GDM1 (cell line): ENCODE measurements around the gene CIB4.

Experiments
- DNase-seq: peaks from one replicate; lab custom pipeline; 2025; lab: John Stamatoyannopoulos, UW

CIB4 gene

GRCh38 chr2:26550276-26551015 is 90.7 kb downstream of the CIB4 start:
- no peak for DNase-seq

DNA sequence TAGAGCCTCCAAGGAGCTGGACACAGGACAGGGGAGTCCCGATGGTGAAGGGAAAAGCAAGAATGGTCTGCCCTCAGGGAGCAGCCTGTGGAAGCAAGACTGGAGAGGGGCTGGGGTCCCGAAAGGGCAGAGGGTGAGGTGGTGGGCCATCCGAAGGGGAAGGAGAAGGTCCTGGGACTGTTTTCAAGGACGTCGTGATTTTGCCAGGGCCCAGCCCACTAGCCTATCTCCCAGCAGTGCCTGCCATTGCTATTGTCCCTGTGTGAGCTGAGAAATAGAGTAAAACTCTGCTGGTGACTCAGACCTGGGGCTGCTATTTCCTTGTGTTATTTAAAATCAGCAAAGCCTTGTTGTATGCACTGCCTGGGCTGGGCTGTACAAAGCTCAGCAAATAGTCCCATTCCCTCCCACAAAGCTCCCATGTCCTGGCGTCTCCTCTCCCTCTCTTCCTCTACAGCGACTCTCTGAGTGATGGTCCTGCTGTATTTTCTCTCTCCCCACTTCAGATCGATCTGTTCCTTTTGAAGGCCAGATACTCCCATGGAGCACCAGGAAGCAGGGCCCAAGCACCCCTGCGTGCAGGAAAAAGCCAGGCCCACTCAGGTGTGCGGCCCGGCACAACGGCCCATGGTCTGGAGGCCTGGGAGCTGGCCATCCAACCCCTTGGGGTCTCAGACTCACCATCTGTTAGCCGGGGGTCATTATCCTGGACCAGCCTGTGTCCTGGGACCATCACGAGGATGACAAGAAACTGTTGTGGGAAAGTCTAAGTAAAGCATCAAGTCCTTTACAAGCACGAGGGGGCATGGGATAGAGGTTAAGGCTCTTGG is 98.3 kb downstream of the CIB4 start:
- no peak for DNase-seq

DNA sequence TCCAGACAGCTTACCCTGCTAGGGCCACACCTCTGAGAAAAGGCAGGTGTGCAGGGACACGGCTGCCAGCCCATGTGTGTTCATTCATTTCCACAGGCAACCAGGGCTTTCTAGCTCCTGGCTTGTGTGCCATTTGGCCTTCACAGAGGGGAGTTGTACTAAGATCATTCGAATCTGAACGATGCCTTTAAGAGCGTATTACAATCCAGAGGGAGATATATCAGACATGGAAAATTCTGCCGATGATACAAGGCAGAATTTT is 99.0 kb downstream of the CIB4 start:
- no peak for DNase-seq

DNA sequence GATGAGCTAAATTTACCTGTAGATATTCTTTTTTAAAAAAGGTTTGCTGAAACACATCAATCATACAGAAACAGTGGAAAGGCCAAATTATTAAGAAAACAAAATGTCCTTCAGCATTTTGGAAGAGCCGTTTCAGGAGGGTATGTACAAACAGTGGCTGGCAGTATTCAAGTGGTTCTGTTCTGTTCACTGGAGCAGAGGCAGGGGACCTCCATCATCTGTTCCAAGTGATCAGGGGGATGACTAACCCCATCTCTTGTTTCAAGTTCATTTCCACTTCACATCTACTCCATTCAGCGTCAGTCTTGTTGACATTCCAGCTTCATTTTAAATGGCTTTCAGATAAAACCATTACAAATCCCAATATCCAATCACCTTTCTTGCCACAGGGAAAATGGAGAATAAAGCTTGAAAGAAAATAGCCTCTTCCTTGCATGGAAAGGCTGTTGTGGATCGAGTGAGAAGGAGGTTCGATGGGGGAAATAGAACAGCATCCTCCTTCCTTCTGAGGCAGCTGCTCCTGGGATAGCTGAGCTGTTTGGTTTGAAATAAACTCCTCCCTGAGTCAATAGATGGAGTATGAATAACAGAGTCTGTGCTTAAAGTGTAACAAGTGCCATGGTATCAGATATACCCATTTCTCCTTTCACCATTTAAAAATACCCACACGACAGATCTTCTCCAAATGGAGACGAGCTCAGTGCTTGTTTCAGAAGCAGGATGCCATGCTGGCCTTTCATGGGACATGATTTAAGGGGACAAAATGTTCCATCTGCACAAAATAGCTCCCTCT is 99.6 kb downstream of the CIB4 start:
- DNase-seq: no peak

DNA sequence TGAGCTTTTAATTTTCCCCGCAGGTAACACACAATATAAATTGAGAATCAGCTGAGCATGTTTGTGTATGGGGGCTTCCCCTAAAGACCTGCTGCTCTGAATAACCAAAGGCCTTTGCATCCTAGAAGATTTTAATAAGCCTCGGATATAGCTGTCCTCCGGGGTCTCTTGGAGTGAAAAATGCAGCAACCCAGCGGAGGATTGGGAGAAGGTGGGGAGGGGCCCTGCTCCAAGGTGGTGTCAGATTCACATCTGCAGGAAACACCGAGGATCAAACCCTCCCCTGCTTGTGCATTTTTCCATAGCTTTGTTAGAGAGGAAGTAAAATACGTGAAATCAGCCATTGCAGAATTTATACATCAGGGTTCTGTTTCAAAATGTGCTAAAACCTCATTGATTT is 100.2 kb downstream of the CIB4 start:
- DNase-seq: no peak

- DNase-seq: no peak
Observed at GRCh38 chr2:26540306-26540705, 100.9 kb downstream of the CIB4 start.

DNA sequence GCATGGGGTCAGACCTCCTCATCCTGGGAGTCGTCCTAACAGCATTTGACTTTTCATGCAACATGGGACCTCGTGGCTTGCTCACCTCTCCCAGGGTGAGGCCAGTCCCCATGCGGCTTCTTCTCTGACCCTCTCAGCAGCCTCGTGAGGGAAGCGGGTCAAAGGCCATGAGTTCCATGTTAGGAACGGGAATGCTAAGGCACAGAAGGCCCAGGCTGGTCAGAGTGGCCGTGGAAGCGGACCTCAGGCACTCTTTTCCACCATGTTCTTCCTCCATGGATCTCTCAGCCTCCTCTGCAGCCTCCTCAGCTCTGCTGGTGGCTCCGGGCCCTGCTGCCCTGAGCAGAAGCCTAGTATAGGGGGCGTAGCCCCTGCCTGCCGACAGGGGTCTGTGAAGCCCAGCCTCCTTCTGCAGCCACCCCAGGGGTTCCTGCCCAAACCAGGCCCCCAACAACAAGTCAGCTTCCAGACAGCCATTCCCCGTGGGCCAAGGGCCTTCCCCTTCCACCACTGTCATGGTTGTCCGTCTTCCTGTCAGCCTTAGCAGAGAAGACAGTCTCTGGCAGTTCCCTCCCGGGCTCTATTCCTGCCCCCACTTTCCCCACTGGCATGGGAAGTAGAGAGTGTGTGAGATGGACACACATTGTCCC is 103.2 kb downstream of the CIB4 start:
- DNase-seq: no peak

- DNase-seq: no peak
Observed at GRCh38 chr2:26537069-26537825, 103.9 kb downstream of the CIB4 start.

DNA sequence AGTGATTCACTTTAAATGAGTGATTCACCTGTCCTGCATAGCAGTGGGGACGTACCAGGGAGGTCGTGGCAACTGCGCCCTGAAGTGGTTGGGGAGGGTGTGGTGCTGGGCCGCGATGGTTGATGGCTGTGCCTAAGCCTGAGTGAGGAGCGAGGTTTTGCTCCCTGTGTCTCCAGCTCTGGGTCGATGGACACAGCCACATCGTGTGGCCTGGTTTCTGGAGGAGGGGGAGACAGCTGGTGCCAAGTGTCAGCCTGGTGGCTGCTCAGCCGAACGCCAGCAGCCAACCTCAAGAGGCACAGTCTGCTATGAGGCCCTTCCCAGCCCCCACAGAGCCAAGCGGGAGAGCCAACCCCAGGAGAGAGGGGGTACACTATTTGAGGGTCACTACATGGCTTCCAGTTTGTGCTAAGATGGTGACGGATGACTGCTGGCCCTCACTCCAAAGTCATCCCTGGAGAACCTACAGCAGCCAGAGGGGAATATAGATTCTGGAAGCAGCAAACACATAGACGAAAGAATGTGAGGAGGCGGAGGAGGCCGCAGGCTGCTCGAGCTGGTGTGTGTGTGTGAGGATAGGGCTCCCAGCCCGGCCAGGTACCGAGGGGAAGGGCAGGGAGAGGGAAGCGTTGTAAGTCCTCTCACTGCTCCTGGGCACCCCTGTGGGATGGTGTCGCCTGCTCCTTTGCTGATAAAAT is 104.6 kb downstream of the CIB4 start:
- DNase-seq: no peak

DNA sequence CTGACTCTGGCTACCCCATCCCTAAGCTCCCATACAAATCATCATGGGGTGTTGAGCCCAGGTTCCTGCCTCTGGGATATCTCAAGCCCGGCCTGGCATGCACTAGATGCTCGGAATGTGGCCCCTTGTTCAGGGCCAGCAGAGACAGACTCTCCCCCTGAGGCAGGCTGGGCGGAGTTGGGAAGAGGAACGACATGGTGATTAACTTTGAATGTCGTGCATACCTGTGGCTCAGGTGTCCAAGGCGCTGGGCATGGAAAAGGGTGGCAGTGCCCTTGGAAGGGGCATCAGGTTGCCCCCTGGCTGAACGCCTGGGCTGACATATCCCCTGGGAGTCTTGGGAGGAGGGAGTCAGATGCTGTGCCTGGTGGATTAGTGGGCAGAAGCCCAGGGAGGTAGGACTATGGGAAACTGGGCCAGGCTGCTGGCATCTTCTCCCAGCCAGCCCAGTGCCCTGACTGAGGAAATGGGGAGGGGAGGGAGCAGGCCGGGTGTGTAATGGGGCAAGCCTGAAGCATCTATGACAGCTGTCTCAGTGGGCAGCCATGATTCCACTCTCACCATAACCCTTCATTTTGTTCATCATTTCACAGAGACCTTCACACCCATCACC is 105.4 kb downstream of the CIB4 start:
- no peak for DNase-seq

GRCh38 chr2:26534865-26535662 is 106.1 kb downstream of the CIB4 start:
- no peak for DNase-seq

- no peak for DNase-seq
Observed at GRCh38 chr2:26534098-26534864, 106.9 kb downstream of the CIB4 start.

DNA sequence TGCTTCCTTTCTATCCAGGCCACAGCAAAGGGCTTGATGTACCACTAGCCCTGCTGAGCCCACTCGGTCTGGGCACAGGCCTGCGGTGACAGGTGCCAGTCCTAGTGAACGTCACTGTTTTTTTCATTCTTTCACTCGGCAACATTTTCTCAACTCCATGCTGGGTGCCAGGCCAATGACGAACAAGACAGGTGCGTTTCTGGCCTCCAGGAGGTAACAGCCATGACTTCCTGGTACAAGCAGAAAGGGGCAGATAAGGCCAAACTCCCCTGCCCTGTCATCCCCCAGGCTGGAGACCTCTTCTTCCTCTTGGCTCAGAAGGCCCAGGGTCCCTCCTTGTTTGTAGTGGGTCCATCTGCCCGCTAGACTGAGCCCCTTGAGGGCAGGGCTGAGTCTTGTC is 107.5 kb downstream of the CIB4 start:
- DNase-seq: no peak

GRCh38 chr2:26532301-26533250 is 108.6 kb downstream of the CIB4 start:
- DNase-seq: no peak
